ENCODE results near the gene HDGF. TPM values are rescaled to one million over a fixed set of nuclear protein-coding genes. Genes with fewer than 3 reads are reported as not detected.

HDGF gene
- total RNA-seq, 1 donor from 2014 or later: 246 TPM

GRCh38 chr1:156738916-156739315, 12.6 kb downstream of the HDGF start:
- no peak overlapping the region for H3K27ac ChIP-seq
- H3K9me3 ChIP-seq (ENCODE audit: low read depth): no peaks in the 10 kb centered on the region
- H3K4me3 Mint-ChIP-seq: peak overlapping the region; percentile 36
- H3K36me3 ChIP-seq: no peaks in the 10 kb centered on the region
- H3K79me2 ChIP-seq (ENCODE audit: low read depth): peaks cover 20% of the 10 kb centered on the region
- H3K9me3 Mint-ChIP-seq: no peaks in the 10 kb centered on the region
- peaks cover 13% of the 10 kb centered on the region for H3K36me3 Mint-ChIP-seq
- H3K9ac ChIP-seq: no peak overlapping the region
- no peaks in the 10 kb centered on the region for H3K27me3 Mint-ChIP-seq (ENCODE audit: insufficient read depth, low read depth)
- H3K4me3 ChIP-seq: no peak overlapping the region
- H3K4me1 ChIP-seq: peaks cover 10% of the 10 kb centered on the region
- H2AFZ ChIP-seq (replicated peaks): no peak overlapping the region
- no peak for DNase-seq (ENCODE audit: low spot score)
- peaks cover 38% of the 10 kb centered on the region for H3F3A ChIP-seq (ENCODE audit: low read depth)
- H4K20me1 ChIP-seq (ENCODE audit: low read depth): no peaks in the 10 kb centered on the region
- TF ChIP-seq, protein P1, sequence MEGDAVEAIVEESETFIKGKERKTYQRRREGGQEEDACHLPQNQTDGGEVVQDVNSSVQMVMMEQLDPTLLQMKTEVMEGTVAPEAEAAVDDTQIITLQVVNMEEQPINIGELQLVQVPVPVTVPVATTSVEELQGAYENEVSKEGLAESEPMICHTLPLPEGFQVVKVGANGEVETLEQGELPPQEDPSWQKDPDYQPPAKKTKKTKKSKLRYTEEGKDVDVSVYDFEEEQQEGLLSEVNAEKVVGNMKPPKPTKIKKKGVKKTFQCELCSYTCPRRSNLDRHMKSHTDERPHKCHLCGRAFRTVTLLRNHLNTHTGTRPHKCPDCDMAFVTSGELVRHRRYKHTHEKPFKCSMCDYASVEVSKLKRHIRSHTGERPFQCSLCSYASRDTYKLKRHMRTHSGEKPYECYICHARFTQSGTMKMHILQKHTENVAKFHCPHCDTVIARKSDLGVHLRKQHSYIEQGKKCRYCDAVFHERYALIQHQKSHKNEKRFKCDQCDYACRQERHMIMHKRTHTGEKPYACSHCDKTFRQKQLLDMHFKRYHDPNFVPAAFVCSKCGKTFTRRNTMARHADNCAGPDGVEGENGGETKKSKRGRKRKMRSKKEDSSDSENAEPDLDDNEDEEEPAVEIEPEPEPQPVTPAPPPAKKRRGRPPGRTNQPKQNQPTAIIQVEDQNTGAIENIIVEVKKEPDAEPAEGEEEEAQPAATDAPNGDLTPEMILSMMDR (IDR thresholded peaks at IDR 0.05): no peak
- no peak for TF ChIP-seq EZH2 (IDR thresholded peaks at IDR 0.05)
- no peak for TF ChIP-seq EZH2phosphoT487 (IDR thresholded peaks at IDR 0.05)
- H3K4me2 ChIP-seq: no peak overlapping the region
- peaks cover 22% of the 10 kb centered on the region for H3K4me1 Mint-ChIP-seq
- no peak overlapping the region for H3K27ac Mint-ChIP-seq
- H3K27me3 ChIP-seq: no peaks in the 10 kb centered on the region

DNA sequence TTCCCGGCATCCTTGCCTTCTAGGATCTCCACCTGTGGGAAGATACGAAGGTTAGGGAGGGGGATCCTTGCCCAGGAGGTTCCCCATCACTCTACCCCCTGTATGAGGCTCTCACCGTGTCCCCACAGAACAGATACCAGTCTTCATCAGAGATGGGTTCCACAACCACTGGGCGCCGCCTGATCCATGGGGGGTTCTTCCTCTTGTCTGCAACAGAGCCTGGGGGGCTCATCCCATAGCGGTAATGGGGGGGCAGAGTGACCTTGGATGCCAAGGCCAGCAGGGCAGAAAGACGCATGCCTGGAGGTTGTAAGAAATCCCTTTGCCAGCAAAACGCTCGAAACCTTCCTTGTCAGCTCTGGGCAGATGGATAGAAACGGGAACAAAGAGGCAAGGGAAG, 13.1 kb downstream of the HDGF start:
- Histone ChIP-seq H3K4me3 (no peak overlapping the region), H3K9me3 (ENCODE audit: low read depth) (no peaks in the 10 kb centered on the region), H3F3A (ENCODE audit: low read depth) (peaks cover 34% of the 10 kb centered on the region), H3K4me2 (no peak overlapping the region), H3K4me1 (peaks cover 10% of the 10 kb centered on the region), H4K20me1 (ENCODE audit: low read depth) (no peaks in the 10 kb centered on the region), H3K27me3 (no peaks in the 10 kb centered on the region), H3K27ac (no peak overlapping the region), H2AFZ (replicated peaks) (no peak overlapping the region), H3K79me2 (ENCODE audit: low read depth) (peaks cover 16% of the 10 kb centered on the region), H3K36me3 (no peaks in the 10 kb centered on the region), H3K9ac (no peak overlapping the region)
- Mint-ChIP-seq H3K4me3 (no peak overlapping the region), H3K36me3 (peaks cover 13% of the 10 kb centered on the region), H3K27me3 (ENCODE audit: insufficient read depth, low read depth) (no peaks in the 10 kb centered on the region), H3K4me1 (peaks cover 22% of the 10 kb centered on the region), H3K9me3 (no peaks in the 10 kb centered on the region), H3K27ac (no peak overlapping the region)
- DNase-seq (ENCODE audit: low spot score): no peak
- TF ChIP-seq, protein P1 (IDR thresholded peaks at IDR 0.05): no peak
- no peak for TF ChIP-seq EZH2 (IDR thresholded peaks at IDR 0.05)
- no peak for TF ChIP-seq EZH2phosphoT487 (IDR thresholded peaks at IDR 0.05)

DNA sequence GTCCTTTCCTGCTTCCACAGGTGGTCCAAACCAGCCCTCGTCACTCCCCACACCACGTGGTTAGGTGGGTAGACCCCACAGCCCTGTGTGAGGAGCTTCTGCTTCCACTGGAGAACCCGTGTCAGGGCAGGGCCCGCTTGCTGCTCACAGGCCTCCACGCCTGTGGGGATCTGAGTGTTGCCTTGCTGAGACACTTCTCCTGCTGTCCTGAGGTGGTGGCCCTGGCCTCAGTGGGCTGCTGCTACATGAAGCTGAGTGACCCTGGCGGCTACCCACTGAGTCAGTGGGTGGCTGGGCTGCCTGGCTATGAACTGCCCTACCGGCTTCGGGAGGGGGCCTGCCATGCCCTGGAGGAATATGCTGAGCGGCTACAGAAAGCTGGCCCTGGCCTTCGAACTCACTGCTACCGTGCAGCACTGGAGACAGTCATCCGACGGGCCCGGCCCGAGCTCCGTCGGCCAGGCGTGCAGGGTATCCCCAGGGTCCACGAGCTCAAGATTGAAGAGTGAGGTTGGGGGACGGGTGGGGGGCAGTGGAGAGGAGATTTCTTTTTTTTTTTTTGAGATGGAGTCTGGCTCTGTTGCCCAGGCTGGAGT, 17.4 kb downstream of the HDGF start:
- no peak overlapping the region for H3K27ac Mint-ChIP-seq
- no peak overlapping the region for H3K9ac ChIP-seq
- H3K27ac ChIP-seq: no peak overlapping the region
- no peaks in the 10 kb centered on the region for H3K9me3 Mint-ChIP-seq
- TF ChIP-seq, protein P1 (IDR thresholded peaks at IDR 0.05): no peak
- TF ChIP-seq EZH2 (IDR thresholded peaks at IDR 0.05) (no peak), EZH2phosphoT487 (IDR thresholded peaks at IDR 0.05) (no peak)
- no peaks in the 10 kb centered on the region for H3K27me3 ChIP-seq
- no peak for DNase-seq (ENCODE audit: low spot score)
- peaks cover 15% of the 10 kb centered on the region for H3K79me2 ChIP-seq (ENCODE audit: low read depth)
- H4K20me1 ChIP-seq (ENCODE audit: low read depth): peaks cover 11% of the 10 kb centered on the region
- peaks cover under 1% of the 10 kb centered on the region for H3K27me3 Mint-ChIP-seq (ENCODE audit: insufficient read depth, low read depth)
- no peak overlapping the region for H2AFZ ChIP-seq (replicated peaks)
- H3K36me3 ChIP-seq: no peaks in the 10 kb centered on the region
- H3K4me1 Mint-ChIP-seq: peaks cover 15% of the 10 kb centered on the region
- no peak overlapping the region for H3K4me2 ChIP-seq
- peaks cover 12% of the 10 kb centered on the region for H3K36me3 Mint-ChIP-seq
- H3K4me3 Mint-ChIP-seq: no peak overlapping the region
- peaks cover 6% of the 10 kb centered on the region for H3F3A ChIP-seq (ENCODE audit: low read depth)
- H3K4me1 ChIP-seq: peaks cover 6% of the 10 kb centered on the region
- H3K4me3 ChIP-seq: no peak overlapping the region
- H3K9me3 ChIP-seq (ENCODE audit: low read depth): no peaks in the 10 kb centered on the region
